ENCODE results near the gene SAA4.

DNA sequence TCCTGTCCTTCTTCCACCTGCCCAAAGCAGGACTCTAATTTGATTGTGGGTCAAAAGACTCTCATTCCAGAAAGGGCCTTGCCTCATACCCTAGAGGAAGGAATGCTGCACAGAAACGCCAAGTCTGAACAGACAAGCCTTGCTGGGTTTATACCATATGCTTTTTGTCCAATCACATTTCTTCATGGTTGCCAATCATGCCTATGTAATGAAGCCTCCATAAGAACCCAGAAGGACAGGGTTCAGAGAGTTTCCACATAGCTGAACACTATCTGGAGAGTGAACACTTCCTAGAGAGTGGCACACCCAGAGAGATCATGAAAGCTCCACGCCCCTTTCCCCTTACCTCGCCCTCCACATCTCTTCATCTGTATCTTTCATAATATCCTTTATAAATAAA lies 16.6 kb upstream of the SAA4 start:
- TF ChIP-seq TAF1 (IDR thresholded peaks at IDR 0.05; ENCODE audit: low read depth, low read length) (no peak), ZNF274 (IDR thresholded peaks at IDR 0.05; ENCODE audit: borderline replicate concordance, extremely low read depth, low read length) (no peak), KDM5A (IDR thresholded peaks at IDR 0.05; ENCODE audit: low read length) (no peak), CTCF (IDR thresholded peaks at IDR 0.05; ENCODE audit: control extremely low read depth in 1 of 3, insufficient read depth in 1 of 3, low read depth in 1 of 3, low read length in 3 of 3) (no peak)
